ENCODE measurements around the gene CYGB. TPM values are rescaled to one million over a fixed set of nuclear protein-coding genes. Genes with fewer than 3 reads are reported as not detected.

Gene CYGB
- total RNA-seq, 1 donor from 2014 or later = 10.3 TPM

DNA sequence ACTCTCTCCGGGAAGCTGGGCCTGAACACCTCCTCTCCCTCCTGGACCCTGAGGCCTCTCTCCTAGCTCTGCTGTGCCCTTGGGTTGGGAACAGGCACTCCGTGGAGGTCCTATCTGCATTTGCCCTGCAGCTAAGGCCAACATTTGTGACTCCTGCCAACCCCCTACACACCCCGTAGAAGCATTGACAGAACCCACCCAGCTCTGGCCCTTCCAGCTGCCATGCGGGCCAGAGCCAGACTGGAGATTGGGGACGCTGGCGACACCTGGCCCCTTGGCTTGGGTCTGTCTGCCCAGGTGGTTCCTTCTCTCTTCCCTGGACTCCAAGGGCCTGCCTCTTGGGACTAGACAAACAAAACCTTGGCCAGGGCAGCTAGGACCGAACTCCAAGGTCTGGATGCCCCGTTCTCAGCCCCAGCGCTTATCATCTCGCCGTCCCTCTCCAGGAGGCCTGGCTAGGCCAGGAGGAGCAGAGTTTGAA lies 35.6 kb downstream of the CYGB start:
- DNase-seq (ENCODE audit: low read depth) = no peak

DNA sequence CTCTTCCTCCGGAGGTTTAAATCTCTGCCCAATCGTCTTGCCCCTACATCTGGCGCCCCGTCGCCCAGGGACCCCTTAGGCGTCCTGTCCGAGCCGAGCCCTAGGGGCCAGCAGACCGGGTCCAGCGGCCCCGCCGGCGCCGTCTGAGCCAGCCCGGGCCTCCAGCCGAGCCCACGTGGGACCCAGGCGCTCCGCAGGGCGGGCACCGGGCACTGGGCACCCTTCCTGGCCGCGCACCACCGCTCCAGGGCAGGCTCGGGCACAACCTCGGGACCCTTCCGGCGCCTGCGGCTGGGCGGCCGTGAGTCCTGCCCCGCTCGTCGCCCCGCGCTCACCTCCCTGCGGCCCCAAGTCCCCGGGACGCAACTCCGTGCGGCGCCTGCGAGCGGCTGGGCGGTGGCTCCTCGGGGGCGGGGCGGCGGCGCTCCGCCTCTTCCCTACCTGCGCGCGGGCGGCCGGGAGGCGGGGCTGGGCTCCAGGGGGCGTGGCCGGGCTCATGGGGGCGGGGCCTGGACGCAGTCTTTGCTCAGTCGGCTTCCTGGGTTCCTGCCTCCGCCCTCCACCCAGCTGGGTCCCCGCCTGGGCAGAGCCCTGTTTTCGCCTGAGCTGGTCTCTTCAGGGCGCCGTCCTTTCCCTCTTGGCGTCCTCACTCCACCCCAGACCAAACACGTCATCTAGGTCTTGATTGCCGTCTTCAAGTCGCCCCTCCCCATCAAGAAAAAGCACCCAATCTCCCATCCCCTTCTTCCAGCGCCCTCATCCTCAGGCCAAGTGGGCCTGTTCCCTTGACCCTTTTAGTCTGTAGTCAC lies 36.3 kb downstream of the CYGB start, which contains the start of gene RHBDF2:
RHBDF2 (minus strand) TSS at position 406 of the 809 bp plus-strand sequence. CDS start 19,899 bp downstream, outside the sequence.
- DNase-seq (ENCODE audit: low read depth) = peak; percentile 56

DNA sequence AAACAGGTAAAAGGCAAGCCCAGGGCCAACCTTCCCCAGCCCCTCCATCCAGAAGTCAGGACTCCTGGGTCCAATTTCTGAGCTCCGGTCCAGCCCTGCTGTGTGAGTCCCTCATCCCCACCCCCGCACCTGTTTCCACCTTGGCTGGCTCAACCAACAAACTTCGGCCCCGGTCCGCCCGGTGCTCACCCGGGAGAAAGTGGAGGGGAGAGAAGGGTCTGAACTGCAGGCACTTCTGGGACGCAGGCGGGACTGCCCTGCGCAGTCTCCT lies 36.8 kb downstream of the CYGB start:
- no peak for DNase-seq (ENCODE audit: low read depth)

DNA sequence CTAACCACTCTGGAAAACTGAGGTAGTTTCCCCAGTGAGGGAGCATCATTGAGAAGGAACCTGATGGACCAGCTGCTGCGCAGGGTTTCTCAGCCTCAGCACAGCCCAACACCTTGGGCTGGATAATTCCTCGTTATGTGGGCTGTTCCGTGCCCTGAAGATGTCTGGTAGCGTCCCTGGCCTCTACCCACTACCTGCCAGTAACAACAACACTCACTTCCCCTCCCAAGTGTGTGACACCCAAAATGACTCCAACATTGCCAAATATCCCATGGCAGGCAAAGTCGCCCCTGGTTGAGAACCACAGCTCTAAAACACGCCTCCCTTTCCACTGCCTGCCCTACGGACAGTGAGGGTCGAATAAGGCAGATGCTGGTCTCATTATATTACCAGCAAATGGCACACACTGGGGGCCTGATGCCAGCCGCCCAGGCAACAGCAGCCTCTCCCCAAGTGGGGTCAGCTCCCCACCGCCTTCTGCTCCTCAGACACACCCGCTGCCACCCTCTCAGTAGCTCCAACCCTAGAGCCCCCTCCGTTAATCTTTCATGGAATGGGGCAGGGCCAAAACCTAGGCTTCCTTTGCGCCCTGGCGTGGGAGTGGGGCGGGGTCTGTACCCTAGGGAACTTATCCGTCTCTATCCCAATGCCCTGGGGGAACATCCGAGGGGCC lies 37.3 kb downstream of the CYGB start:
- no peak for DNase-seq (ENCODE audit: low read depth)

DNA sequence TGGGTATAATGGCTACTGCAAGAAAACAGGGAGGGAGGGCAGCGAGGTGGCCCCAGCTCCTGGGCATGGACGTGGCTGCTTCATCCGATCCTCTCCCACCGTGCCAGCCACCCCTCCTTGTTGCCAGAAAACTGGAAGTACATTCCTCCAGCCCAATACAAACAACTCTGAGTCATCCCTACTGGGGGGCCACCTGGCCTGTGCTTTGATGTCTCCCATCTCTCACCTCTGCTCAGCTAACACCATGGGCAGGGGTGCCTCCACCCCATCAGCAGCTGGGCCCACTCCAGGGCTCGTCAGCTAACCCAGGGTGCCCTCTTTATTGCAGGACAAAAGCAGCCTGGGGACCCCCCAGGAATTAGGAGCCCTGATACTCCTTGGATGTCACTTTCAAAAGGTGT lies 38.2 kb downstream of the CYGB start:
- peak; percentile 52 for DNase-seq (ENCODE audit: low read depth)

DNA sequence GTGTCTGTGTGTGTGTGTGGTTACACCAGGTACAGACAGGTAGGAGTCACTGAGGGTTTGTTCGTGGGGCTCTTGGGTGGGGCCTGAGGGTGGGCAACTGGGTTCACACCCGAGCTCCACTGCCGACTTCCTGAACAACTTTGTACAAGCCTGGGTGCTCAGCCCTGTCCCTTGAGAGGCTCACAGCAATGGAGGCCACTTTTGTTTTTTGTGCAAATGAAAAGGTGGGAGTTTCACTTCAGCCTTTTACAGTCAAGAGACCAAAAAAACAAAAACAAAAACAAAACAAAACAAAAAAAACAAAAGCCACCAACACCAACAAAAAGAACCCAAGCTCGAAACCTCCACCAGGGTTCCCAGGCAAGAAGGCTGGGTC lies 38.6 kb downstream of the CYGB start:
- DNase-seq (ENCODE audit: low read depth) = no peak

DNA sequence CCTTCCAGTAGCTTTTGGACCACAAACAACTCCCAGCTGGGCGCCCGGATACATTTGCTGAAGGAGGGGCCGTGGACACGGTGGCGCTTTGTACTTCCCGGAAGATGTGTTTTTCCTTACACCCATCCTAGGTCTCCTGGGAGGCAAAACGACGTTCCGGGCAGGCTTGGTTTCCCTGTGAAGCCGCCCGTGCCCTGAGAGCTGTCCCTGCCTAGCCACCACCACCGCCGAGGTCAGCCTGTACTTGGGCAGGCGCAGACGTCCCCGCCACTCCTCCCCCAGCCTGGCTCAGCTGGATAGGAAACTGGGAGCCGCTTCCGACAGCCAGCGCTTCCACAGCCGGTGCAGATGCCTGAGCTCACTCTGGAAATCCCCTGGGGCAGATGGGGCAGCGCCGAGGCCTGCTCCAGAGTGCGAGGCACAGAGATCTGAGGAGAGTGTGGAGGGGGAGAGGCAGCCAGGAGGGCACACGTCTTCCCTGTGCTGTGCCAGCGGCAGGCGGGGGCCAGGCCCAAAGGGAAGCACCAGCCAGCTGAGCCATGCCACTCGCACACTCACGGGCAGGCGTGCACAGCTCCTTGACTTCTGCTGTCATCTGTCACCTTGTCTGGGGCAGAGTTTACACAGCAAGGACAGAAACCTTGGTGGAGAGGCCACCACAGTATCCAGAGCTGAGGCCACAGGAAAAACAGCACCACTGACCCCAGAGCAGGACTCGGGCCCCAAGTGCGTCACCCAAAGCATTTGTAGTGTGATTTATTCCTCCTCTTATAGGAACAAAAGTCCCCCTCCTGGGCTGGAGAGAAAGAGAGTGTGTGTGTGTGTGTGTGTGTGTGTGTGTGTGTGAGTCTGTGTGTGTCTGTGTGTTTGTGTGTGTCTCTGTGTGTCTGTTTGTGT lies 39.3 kb downstream of the CYGB start:
- DNase-seq (ENCODE audit: low read depth) = peak; percentile 81

DNA sequence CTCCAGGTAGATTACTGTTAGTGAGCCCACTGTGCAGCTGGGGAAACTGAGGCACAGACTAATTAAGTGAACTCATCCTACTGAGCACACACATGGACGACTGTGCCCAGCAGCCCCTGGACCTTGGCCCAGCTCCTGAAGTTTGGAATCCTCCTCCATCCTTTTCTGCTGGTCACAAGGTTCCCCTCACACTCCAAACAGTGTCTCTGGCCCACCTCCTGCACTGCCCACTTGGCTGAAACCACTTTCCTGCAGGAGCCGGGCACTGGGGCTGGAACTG lies 39.9 kb downstream of the CYGB start:
- DNase-seq (ENCODE audit: low read depth) = no peak

DNA sequence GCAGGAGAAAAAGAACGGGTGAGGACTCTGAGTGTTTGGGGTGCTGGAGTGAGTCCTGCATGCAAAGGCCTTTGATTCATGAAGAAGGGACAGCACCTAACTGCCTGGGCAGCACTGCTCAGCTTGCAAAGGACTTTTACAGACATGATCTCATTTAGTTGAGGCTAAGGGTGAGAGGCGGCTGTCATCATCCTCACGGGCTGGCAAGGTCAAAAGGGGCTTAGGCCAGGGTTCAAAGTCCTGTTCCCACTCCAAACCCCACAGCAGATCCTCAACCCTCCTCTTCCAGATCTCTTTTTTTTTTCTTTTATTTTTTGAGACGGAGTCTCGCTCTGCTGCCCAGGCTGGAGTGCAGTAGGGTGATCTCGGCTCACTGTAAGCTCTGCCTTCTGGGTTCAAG lies 41.0 kb downstream of the CYGB start:
- no peak for DNase-seq (ENCODE audit: low read depth)

DNA sequence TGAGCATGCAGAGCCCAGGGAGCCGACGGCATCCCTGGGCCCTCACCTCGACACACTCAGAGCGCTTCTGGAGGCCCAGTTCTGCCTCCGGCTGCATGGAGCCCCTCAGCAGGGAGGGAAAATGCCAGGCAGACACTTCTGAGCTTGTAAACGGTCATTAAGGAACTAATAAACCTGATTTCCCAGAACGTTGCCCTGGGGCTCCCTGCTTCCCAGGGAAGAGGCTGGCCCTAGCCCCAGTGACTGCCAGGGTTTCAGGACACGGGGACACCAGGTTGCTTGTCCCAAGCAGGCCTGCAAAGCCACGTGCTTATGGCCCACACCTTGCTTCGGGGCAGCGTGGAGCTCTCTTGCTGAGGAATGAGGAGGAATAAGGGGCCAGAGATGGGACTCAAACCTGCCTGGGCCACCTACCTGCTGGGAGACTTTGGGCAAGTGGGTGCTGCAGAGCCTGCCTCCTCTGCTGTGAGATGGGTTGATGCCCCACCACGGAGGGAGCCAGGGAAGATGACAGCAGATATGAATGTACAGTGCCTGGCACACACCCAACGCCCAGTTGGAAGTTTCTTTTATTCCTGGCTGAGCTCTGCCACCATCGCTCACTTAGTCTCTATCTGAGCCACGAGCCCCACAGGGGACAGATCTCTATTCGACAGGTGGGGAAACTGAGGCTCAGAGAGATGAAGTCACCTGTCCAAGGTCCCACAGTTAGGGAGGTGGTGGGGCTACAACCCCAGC lies 41.7 kb downstream of the CYGB start:
- DNase-seq (ENCODE audit: low read depth) = no peak

DNA sequence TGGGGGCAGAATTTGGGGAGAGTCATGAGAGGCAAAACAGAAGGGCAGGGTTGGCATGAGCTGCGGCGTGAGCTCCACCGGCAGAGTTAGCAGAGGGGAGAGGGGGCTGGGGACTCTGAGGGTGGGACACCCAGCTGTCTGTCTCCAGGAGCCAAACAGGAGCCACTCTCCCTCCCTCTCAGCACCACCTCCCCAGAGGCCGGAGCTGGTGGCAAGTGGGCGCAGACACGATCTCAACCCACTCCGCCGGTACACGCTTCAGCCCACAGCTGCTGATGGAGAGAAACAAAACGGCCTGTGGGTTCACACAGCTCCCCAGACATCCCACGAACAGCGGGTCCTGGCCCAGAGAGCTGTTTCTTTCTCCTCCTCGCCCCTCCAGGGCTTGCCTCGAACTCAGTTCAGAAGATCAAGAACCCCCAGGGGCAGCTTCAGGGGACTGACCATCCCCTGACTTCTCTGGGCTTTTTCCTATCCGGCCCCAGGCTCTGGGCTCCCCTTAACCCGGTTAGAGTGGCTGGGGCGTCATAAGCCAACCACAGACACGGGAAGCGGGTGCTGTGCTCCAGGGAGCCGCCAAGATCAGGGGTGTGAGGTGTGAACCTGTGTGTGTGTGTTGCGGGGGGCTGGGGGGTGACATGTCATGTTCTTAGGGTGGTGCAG lies 43.9 kb downstream of the CYGB start:
- no peak for DNase-seq (ENCODE audit: low read depth)

DNA sequence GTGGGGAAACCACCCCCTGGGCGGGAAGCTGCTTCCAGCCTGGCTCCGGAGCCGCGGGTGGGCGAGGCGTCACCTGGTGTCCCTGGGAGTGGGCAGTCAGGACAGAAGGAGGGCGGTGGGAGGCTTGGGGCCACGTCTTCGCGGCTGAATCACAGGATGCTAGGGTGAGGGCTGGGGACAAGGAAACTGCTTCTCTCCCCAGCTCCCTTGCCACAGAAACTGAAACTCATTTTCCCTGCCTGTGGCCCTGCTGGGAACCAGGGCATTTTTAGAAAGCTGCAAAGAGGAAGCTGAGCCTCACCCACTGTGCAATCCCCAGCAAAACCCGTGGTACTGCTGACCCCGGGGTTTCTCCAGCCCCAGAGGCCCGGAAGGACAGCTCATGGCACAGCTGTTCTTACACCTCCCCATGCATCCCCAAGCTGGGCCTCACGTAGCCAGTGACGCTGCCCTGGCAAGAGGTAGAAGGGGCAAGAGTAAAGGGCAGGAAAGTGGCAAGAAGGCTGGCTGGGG lies 44.5 kb downstream of the CYGB start:
- peak; percentile 68 for DNase-seq (ENCODE audit: low read depth)

DNA sequence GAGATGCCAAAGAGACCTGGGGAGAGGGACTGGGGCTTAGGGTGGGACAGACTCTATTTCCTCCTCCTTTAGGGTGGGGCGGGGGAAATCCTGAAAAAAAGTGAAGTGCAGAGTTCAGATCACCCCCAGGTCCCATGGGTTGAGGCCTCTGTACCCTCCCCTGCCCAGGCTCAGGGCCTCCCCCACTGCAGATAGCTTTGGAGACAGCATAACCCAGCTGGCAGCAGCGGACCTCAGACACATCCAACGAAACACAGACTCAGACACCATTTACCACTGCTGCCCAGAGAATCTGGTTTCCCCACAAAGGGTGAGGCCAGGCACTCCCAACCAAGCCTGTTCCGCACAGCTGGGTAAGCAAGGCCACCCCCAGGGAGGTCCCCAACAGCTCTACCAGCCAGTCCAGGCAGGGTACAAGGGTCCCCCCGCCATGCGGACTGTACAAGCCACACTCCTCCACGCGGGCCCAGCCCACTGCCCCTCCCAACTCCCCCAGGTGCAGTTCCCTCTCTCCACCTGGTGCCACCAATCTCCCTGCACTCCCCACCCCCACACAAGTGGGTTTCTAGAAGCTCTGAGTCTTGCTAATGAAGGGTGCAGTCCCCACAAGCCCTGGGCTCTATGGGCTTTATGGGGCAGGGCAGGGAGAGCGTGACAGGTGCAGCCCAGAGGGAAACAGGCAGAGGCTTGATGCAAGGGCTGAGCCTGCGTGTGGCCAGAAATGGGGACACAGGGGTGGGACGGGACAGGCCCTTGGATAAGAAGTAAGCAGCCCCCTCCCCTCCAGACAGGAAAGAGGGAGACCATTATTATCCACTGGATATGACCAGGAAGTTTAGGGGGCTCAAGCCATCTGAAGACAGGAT lies 45.2 kb downstream of the CYGB start:
- DNase-seq (ENCODE audit: low read depth) = no peak

DNA sequence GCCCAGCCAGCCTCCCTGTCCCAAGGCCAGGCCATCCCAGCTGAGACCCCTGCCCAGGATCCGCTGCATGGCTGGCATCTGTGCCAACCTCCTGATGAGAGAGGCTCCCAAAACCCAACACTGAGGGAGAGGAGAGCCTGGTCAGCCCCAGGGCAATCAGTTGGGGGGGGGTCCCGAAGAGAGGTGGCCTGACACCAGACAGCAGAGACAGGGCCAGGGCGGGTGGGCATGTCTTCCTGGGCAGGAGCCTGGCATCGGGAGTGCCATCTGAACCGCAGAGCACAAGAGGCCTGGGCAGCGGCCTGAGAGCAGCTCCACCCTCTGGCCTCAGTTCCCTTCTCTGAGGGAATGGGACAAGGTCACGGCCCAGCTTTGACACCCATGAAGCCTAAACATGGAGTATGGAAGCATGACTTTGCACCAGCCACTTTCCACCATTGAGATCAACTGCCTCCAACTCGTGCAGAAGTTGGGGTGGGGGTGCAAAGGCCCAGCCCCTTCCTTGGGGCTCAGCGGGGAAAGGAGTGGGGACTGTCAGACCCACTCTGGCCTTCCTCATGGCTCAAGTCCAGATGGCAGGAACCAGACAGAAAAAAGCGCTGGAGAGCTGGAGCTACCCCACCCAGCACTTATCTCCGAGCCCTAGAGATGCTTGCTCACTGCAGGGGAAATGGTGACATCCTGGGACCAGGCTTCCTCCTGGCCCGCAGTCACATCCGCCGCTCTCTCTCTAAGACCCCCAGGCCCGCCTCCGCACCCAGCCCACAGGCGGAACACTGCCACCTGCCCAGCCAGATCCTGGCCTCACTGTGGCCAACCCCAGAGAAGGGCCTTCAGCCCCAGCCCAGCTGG lies 46.0 kb downstream of the CYGB start:
- DNase-seq (ENCODE audit: low read depth) = no peak

DNA sequence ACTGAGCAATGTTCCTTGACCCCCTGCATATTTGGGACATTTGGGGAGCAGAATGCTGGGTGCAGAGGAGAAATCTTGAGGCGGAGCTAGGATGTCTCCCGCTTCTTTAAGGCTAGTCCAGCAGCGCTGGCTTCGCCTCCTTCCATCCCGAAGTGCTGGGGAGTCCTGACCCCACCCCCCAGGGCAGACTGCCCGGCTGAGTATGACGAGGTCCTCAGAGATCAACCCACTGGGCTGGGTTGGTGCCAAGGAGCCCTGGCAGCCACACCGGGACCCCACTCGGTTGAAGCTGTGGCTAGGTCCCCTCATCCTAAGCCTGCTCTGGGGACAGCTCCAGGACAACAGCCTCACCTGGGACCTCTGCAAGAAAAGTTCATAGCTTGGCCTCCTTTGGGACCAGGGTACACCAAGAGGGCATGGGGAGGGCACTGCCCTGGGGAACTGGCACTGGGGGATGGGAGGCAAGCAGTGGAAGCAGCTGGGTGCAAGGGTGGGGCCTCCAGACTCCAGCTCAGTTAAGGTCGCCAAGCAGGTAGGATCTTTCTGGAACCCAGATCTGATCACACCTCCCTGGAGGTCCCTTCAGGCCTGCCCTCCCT lies 47.3 kb downstream of the CYGB start:
- no peak for DNase-seq (ENCODE audit: low read depth)

DNA sequence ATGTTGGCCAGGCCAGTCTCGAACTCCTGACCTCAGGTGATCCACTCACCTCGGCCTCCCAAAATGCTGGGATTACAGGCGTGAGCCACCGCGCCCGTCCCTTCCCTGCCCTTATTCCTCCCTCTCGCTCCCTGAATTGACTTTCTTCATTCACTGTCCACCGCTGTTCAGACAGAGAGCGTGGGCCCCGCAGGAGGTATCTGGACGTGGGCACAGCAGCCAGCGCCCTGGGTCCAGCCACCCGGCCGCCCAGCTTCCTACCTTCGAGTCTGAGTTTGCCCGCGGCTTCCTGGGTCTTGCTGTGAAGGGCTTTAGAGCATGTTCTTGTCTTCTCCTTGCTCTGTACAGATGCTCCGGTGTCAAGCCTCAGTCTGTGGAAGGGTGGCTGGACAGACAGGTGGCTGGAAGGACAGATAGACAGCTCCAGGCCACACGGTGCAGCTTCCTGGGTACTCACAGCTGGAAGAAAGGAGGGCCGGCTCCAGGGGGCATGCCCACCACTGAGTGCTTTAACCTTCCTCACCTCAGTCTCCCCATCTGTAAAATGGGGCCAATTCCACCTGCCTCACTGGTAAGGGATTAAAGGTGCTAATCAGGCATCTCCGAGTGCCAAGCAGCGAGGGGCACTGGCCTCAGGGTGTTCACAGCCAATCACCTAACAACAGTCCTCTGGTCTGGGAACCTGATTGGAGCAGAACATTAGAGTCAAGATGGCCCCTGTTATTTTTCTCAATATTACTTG lies 49.9 kb downstream of the CYGB start:
- DNase-seq (ENCODE audit: low read depth) = no peak

DNA sequence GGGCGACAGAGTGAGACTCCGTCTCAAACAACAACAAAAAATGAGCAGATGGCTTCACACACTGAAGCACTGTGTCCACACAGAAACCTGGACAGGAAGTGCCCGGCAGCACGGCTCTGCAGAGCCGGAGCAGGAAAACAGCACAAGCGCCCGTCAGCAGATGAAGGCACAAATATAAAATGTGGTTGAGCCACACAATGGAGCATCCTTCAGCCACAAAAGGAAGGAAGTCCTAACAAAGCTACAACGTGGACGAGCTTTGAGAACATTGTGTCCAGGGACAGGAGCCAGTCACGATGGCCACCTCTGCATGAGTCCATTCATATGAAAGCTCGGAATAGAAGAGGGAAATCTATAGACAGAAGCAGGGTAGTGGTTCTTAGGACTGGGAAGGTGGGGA lies 51.9 kb downstream of the CYGB start:
- DNase-seq (ENCODE audit: low read depth) = no peak

DNA sequence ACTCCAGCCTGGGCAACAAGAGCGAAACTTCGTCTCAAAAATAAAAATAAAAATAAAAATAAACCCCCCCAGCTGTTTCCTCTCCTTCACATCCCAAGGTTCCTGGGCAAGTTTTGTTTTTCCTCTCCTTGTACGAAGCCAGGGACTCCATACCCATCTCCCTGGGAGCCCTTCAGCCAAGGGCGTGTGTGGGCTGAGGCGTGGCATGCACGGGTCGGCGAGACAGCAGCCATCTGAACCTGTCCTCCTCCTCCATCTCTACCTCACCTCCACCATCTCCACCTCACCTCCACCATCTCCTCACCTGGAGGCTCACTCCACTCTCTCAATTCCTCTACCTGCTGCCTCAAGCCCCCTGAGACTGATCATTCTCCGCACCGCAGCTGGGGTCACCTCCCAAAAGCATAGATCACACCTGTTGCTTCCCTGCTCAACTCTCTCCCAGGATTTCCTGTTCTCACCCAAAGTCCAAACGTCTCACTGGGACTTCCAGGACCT lies 53.2 kb downstream of the CYGB start:
- no peak for DNase-seq (ENCODE audit: low read depth)
